Measurements from ENCODE around the gene SLC45A3.

DNA sequence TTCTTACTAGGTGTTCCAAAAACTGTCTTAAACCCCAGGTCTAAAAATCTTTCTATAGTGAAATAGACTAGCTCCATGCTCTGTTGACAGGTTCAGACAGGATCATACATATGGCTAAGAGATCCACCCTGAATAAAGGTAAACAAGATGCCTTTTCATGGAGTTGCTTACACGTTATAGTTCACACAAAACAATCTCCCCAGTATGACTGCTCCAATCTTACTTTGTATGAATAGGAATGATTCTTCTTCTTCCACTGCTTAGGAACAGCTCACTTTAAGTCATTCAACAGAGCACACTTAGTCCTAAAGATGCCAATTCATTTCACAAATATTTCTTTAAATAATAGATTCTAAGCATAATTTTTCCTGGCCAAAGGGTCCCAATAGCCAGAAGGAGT lies 64.5 kb downstream of the SLC45A3 start:
- TF ChIP-seq CTCF (IDR thresholded peaks at IDR 0.05; ENCODE audit: low read length) (no peak), EZH2 (IDR thresholded peaks at IDR 0.05; ENCODE audit: borderline replicate concordance, low read length) (no peak)

Data from OCI-LY1 (cell line).